ENCODE results near the gene ZDHHC11.
"Not testable (repeated sequence)": the region's sequence is repeated elsewhere in the genome, so short reads cannot be mapped to it uniquely, and the experiment has no call there.

The ZDHHC11 gene

DNA sequence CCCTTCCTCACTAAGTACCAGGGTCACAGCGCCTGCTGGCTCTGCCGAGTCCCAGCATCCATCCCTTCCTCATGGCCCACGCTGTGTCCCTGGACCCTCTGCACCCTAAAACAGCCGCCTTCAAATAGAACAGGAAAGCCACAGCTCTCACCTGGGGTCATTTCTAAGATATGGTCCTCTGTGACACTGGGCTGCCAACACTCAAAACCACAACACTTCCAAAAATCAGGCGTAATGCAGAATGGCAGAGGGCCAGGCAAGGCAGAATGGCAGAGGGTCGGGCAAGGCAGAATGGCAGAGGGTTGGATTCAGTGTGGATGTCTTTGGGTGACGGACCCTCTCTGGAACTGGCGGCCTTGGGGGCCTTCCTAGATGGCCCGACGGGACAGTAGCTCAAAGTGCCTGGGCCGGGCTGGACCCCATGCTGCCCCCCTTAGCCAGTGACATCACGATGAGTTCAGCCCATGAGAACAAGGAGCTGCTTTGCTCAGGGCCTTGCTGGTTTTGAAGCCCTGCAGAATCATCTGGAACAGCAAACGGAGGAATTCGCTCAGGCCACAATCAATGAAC lies 101.6 kb downstream of the ZDHHC11 start:
- no peak for DNase-seq (ENCODE audit: low read depth in 3 of 3, low spot score in 1 of 3)

DNA sequence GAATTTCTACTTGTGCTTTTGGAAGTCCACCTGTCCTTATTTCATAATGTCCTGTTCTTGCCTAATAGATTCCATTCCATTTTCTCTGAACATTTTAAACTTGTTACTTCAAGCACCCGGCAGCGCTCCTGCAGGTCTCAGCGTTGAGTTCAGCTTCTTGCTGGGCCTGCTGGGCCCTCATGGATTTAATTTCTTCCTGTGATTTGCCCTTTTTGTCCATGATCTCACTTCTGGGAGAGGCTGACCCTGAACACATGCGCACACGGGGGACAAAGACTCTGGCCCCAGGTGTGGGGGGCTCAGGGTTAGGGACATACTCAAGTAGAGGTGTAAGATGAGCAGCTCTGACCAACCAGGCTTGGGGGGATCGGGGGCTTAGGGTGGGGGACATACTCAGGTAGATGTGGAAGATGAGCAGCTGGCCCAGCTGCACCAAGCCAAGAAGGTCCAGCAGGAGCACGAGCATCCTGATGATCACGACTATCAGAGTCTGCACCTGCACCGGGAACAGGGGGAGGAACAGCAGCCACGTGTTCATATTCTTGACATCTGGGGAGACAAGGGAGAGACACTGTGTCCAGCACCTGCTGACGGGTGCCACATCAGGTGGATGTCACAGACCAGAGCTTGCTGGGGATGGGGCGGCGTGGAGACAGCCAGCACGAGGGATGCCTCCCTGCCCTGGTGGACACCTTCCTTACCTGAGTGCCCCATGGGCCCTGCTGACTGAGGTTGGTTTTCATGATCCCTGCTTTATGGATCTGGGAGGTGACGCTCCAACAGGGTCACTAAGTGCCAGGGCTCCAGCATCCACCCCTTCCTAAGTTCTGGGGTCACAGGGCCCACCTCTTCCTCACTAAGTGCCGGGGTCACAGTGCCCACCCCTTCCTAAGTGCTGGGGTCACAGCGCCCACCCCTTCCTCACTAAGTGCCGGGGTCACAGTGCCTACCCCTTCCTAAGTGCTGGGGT lies 102.5 kb downstream of the ZDHHC11 start:
- DNase-seq (ENCODE audit: low read depth in 3 of 3, low spot score in 1 of 3), result not testable (repeated sequence)

- DNase-seq (ENCODE audit: low read depth in 3 of 3, low spot score in 1 of 3), result not testable (repeated sequence)
Measured at GRCh38 chr5:747303-747844, 103.4 kb downstream of the ZDHHC11 start.

DNA sequence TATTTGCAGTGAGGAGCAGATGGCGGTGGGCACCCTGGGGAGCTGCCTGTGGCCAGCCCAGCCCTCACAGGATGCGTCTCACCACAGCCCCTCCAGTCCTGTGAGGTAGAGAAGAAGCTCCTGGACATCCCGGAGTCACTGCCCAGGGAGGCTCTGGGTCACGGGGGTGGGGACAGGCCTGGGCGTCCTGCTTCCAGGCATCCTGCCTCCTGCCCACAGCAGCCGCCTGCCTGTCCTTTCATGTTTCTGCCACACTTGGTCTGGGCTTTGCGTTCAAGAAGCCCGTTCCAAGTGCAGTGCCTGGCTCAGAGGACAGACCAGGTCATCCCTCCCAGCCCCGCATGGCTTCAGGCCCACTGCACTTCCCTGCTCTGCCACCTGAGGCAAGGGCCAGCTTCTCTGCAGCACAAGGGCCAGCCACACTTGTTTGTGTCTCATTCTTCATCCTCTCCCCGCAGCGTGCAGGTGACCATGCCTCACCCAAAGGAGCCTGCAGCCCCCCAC lies 104.5 kb downstream of the ZDHHC11 start:
- DNase-seq (ENCODE audit: low read depth in 3 of 3, low spot score in 1 of 3), result no peak
